Immature natural killer cell (primary cell): ENCODE measurements around the gene SLC22A31. TPM values are rescaled to one million over a fixed set of nuclear protein-coding genes. Genes with fewer than 3 reads are reported as not detected.

Source experiments
- DNase-seq, 3 donors: peaks; one replicate each; pipeline ENCODE4 v3.0.0; 2022; ENCODE audit warnings: mixed read lengths in 1 of 3
- H3K27ac Mint-ChIP-seq, 6 donors: one replicate each; pipeline ENCODE4 v1.8.0; 2020; ENCODE audit warnings: mixed read lengths in 6 of 6, mild to moderate bottlenecking in 5 of 6, inconsistent platforms in 4 of 6, moderate library complexity in 3 of 6
- H3K27me3 Mint-ChIP-seq, 3 donors: one replicate each; pipeline ENCODE4 v1.8.0; 2020 to 2021; ENCODE audit warnings: low read depth in 3 of 3, mild to moderate bottlenecking in 3 of 3, mixed read lengths in 3 of 3, moderate library complexity in 3 of 3, inconsistent platforms in 1 of 3
- H3K36me3 Mint-ChIP-seq, 3 donors: one replicate each; pipeline ENCODE4 v1.8.0; 2020; ENCODE audit warnings: mixed read lengths in 3 of 3, inconsistent platforms in 2 of 3, mild to moderate bottlenecking in 2 of 3
- H3K4me1 Mint-ChIP-seq, 2 donors: one replicate each; pipeline ENCODE4 v1.8.0; 2020; ENCODE audit warnings: inconsistent platforms in 2 of 2, mild to moderate bottlenecking in 2 of 2, mixed read lengths in 2 of 2, moderate library complexity in 1 of 2
- H3K4me3 Mint-ChIP-seq, 5 donors: one replicate each; pipeline ENCODE4 v1.8.0; 2020; ENCODE audit warnings: mild to moderate bottlenecking in 5 of 5, mixed read lengths in 5 of 5, inconsistent platforms in 3 of 5, moderate library complexity in 3 of 5
- H3K9me3 Mint-ChIP-seq, 6 donors: one replicate each; pipeline ENCODE4 v1.8.0; 2020; ENCODE audit warnings: mild to moderate bottlenecking in 6 of 6, mixed read lengths in 6 of 6, inconsistent platforms in 4 of 6, moderate library complexity in 3 of 6
- polyA plus RNA-seq, 3 donors: library from polyadenylated mRNA; unstranded; fragments of 300-500 nt; fragmentation: Illumina TruSeq; gene quantifications; one replicate each; pipeline ENCODE4 v1.2.3, GENCODE V29; 2021

Gene SLC22A31
- polyA plus RNA-seq, 3 donors from 2014 or later = not detected

GRCh38 chr16:89176147-89176690, 24.1 kb downstream of the SLC22A31 start:
- Mint-ChIP-seq H3K36me3 (no peaks in the 10 kb centered on the region), H3K27ac (no peak overlapping the region), H3K9me3 (no peaks in the 10 kb centered on the region), H3K4me1 (peaks cover 0 to 1% of the 10 kb centered on the region in 2 donors), H3K4me3 (no peak overlapping the region), H3K27me3 (no peaks in the 10 kb centered on the region)
- DNase-seq = no peak

GRCh38 chr16:89175280-89176146, 24.8 kb downstream of the SLC22A31 start:
- H3K9me3 Mint-ChIP-seq = no peaks in the 10 kb centered on the region
- no peak for DNase-seq
- H3K27ac Mint-ChIP-seq = no peak overlapping the region
- H3K4me1 Mint-ChIP-seq = peaks cover 6% of the 10 kb centered on the region in 2 donors
- H3K4me3 Mint-ChIP-seq = no peak overlapping the region
- H3K36me3 Mint-ChIP-seq = no peaks in the 10 kb centered on the region
- H3K27me3 Mint-ChIP-seq = no peaks in the 10 kb centered on the region

- DNase-seq = no peak
- Mint-ChIP-seq H3K27me3 (no peaks in the 10 kb centered on the region), H3K4me1 (peaks cover 8 to 10% of the 10 kb centered on the region in 2 donors), H3K9me3 (no peaks in the 10 kb centered on the region), H3K36me3 (no peaks in the 10 kb centered on the region), H3K4me3 (no peak overlapping the region), H3K27ac (no peak overlapping the region)
Observed at GRCh38 chr16:89174877-89175276, 25.5 kb downstream of the SLC22A31 start.

- Mint-ChIP-seq H3K36me3 (no peaks in the 10 kb centered on the region), H3K9me3 (no peaks in the 10 kb centered on the region), H3K27me3 (peaks cover 0 to 1% (median 0%) of the 10 kb centered on the region in 3 donors), H3K27ac (no peak overlapping the region), H3K4me1 (peaks cover 8 to 10% of the 10 kb centered on the region in 2 donors), H3K4me3 (no peak overlapping the region)
- DNase-seq = no peak
Observed at GRCh38 chr16:89174055-89174827, 26.1 kb downstream of the SLC22A31 start.

- Mint-ChIP-seq H3K4me1 (peaks cover 8 to 10% of the 10 kb centered on the region in 2 donors), H3K27ac (no peak overlapping the region), H3K9me3 (no peaks in the 10 kb centered on the region), H3K4me3 (no peak overlapping the region), H3K27me3 (peaks cover 0 to 3% (median 0%) of the 10 kb centered on the region in 3 donors), H3K36me3 (no peaks in the 10 kb centered on the region)
- DNase-seq = no peak
Observed at GRCh38 chr16:89173174-89173921, 27.0 kb downstream of the SLC22A31 start.

GRCh38 chr16:89172528-89173173, 27.7 kb downstream of the SLC22A31 start:
- no peak for DNase-seq
- H3K36me3 Mint-ChIP-seq = no peaks in the 10 kb centered on the region
- H3K27me3 Mint-ChIP-seq = peaks cover 0 to 3% (median 2%) of the 10 kb centered on the region in 3 donors
- H3K4me3 Mint-ChIP-seq = no peak overlapping the region
- no peaks in the 10 kb centered on the region for H3K9me3 Mint-ChIP-seq
- peaks cover 8 to 10% of the 10 kb centered on the region in 2 donors for H3K4me1 Mint-ChIP-seq
- H3K27ac Mint-ChIP-seq = no peak overlapping the region

GRCh38 chr16:89172171-89172527, 28.2 kb downstream of the SLC22A31 start:
- H3K27ac Mint-ChIP-seq = no peak overlapping the region
- H3K27me3 Mint-ChIP-seq = peaks cover 0 to 3% (median 2%) of the 10 kb centered on the region in 3 donors
- H3K9me3 Mint-ChIP-seq = no peaks in the 10 kb centered on the region
- DNase-seq = no peak
- H3K4me3 Mint-ChIP-seq = no peak overlapping the region
- H3K4me1 Mint-ChIP-seq = peaks cover 8 to 10% of the 10 kb centered on the region in 2 donors
- no peaks in the 10 kb centered on the region for H3K36me3 Mint-ChIP-seq

- no peaks in the 10 kb centered on the region for H3K9me3 Mint-ChIP-seq
- no peaks in the 10 kb centered on the region for H3K36me3 Mint-ChIP-seq
- H3K27ac Mint-ChIP-seq = peak within 1 kb of the TSS in 3 of 6 donors; percentile 38 to 69 (median 45)
Observed at GRCh38 chr16:89171216-89172170, 28.8 kb downstream of the SLC22A31 start, which contains the start of gene CDH15. Gene CDH15 (plus strand): TSS chr16:89171748. CDS start chr16:89171832, 84 bp downstream.

GRCh38 chr16:89170346-89171215, 29.8 kb downstream of the SLC22A31 start:
- Mint-ChIP-seq H3K4me3 (peak overlapping the region; percentile 65 to 75 (median 73)), H3K9me3 (no peaks in the 10 kb centered on the region), H3K27me3 (peaks cover 0 to 4% (median 3%) of the 10 kb centered on the region in 3 donors), H3K27ac (peak overlapping the region in 3 of 6 donors; percentile 38 to 69 (median 45)), H3K4me1 (peaks cover 8 to 10% of the 10 kb centered on the region in 2 donors), H3K36me3 (no peaks in the 10 kb centered on the region)
- DNase-seq = no peak

More at GRCh38 chr16:89171216-89172170, 28.8 kb downstream of the SLC22A31 start, which contains the start of gene CDH15:
- peaks cover 8 to 10% of the 10 kb centered on the region in 2 donors for H3K4me1 Mint-ChIP-seq
- peaks cover 0 to 3% (median 2%) of the 10 kb centered on the region in 3 donors for H3K27me3 Mint-ChIP-seq
- peak; percentile 73 to 80 (median 80) for DNase-seq
- H3K4me3 Mint-ChIP-seq = peak within 1 kb of the TSS; percentile 65 to 75 (median 73)

- H3K36me3 Mint-ChIP-seq = no peaks in the 10 kb centered on the region
- H3K9me3 Mint-ChIP-seq = no peaks in the 10 kb centered on the region
- H3K4me3 Mint-ChIP-seq = no peak overlapping the region
- no peak overlapping the region for H3K27ac Mint-ChIP-seq
- peaks cover 0 to 4% (median 3%) of the 10 kb centered on the region in 3 donors for H3K27me3 Mint-ChIP-seq
- peaks cover 8 to 10% of the 10 kb centered on the region in 2 donors for H3K4me1 Mint-ChIP-seq
- no peak for DNase-seq
Observed at GRCh38 chr16:89169778-89170177, 30.6 kb downstream of the SLC22A31 start.

- Mint-ChIP-seq H3K36me3 (no peaks in the 10 kb centered on the region), H3K9me3 (no peaks in the 10 kb centered on the region), H3K27me3 (peaks cover 0 to 4% (median 4%) of the 10 kb centered on the region in 3 donors), H3K27ac (no peak overlapping the region), H3K4me3 (no peak overlapping the region), H3K4me1 (peaks cover 8 to 9% of the 10 kb centered on the region in 2 donors)
- no peak for DNase-seq
Observed at GRCh38 chr16:89168381-89169189, 31.8 kb downstream of the SLC22A31 start.
